GM04503 (cell line): ENCODE results near the gene VARS2.
"Not testable (repeated sequence)": the region's sequence is repeated elsewhere in the genome, so short reads cannot be mapped to it uniquely, and the experiment has no call there.

ENCODE experiments used
- DNase-seq: peaks from one replicate; pipeline ENCODE4 v3.0.0-alpha.2; 2012; ENCODE audit warnings: low read depth

Gene VARS2

GRCh38 chr6:30962716-30963115 is 48.7 kb downstream of the VARS2 start:
- no peak for DNase-seq

GRCh38 chr6:30963641-30964040 is 49.6 kb downstream of the VARS2 start:
- no peak for DNase-seq

GRCh38 chr6:30964075-30964474 is 50.0 kb downstream of the VARS2 start:
- no peak for DNase-seq

GRCh38 chr6:30965140-30965601 is 51.1 kb downstream of the VARS2 start:
- no peak for DNase-seq

- DNase-seq: no peak
Measured at GRCh38 chr6:30966154-30966553, 52.1 kb downstream of the VARS2 start.

- not testable (repeated sequence) for DNase-seq
Measured at GRCh38 chr6:30969171-30969570, 55.1 kb downstream of the VARS2 start.

GRCh38 chr6:30970946-30971345 is 56.9 kb downstream of the VARS2 start:
- DNase-seq: no peak

- no peak for DNase-seq
Measured at GRCh38 chr6:30972816-30973215, 58.8 kb downstream of the VARS2 start.

GRCh38 chr6:30974490-30975252 is 60.6 kb downstream of the VARS2 start:
- DNase-seq: no peak
